IMR-90 (cell line): ENCODE results near the gene PCDHA8. TPM values are rescaled to one million over a fixed set of nuclear protein-coding genes. Genes with fewer than 3 reads are reported as not detected.
"Not testable (repeated sequence)": the region's sequence is repeated elsewhere in the genome, so short reads cannot be mapped to it uniquely, and the experiment has no call there.

Experiments
- ATAC-seq: fragments of 200-7000 bp; cut with Tn5 transposase; 2 replicates; pipeline ENCODE4 v1.9.1; 2020; ENCODE audit warnings: low read depth, mild to moderate bottlenecking, moderate library complexity
- BruUV-seq: library from RNA; stranded (reverse); fragments of 400-500 nt; replicated peaks from 2 replicates; lab custom pipeline; 2021; lab: Mats Ljungman, UMichigan
- CTCF ChIA-PET: fragments of 300-600 bp; formaldehyde crosslinking; extraction: SDS; loops from one replicate; lab custom pipeline; 2021; ENCODE audit warnings: antibody characterized with exemption; lab: Yijun Ruan, JAX
- POLR2A ChIA-PET: fragments of 300-600 bp; sonication (Branson Sonifier 250); formaldehyde crosslinking; loops from one replicate; lab custom pipeline; 2022; ENCODE audit warnings: antibody characterized with exemption; ENCODE audit not compliant: unreplicated experiment; lab: Charles Lee
- DNase-seq: peaks from one replicate; pipeline ENCODE4 v3.0.0; 2013
- H2AFZ ChIP-seq: replicated peaks from 2 replicates; pipeline ENCODE3; 2013; ENCODE audit warnings: low read length, mild to moderate bottlenecking; ENCODE audit not compliant: poor library complexity
- H2AK5ac ChIP-seq: 2 replicates; pipeline ENCODE4 v1.6.1; 2013; ENCODE audit warnings: low read depth, low read length, inconsistent platforms
- H2AK9ac ChIP-seq: replicated peaks from 2 replicates; pipeline ENCODE3; 2013; ENCODE audit warnings: mild to moderate bottlenecking, low read depth, low read length, moderate library complexity; ENCODE audit not compliant: poor library complexity
- H2BK120ac ChIP-seq: 2 replicates; pipeline ENCODE4 v1.6.1; 2013; ENCODE audit warnings: low read depth, low read length, inconsistent platforms
- H2BK15ac ChIP-seq: 3 replicates; pipeline ENCODE4 v1.6.1; 2013; ENCODE audit warnings: low read depth, low read length, inconsistent platforms
- H2BK20ac ChIP-seq: 2 replicates; pipeline ENCODE4 v1.6.1; 2013; ENCODE audit warnings: low read depth, mild to moderate bottlenecking, inconsistent platforms, low read length, moderate library complexity
- H2BK5ac ChIP-seq: 2 replicates; pipeline ENCODE4 v1.6.1; 2013; ENCODE audit warnings: mild to moderate bottlenecking, low read depth, low read length, inconsistent platforms; ENCODE audit not compliant: poor library complexity, severe bottlenecking
- H3K14ac ChIP-seq: replicated peaks from 2 replicates; pipeline ENCODE4 v1.6.1; 2013; ENCODE audit warnings: low read depth, low read length, inconsistent platforms
- H3K18ac ChIP-seq: 2 replicates; pipeline ENCODE4 v1.6.1; 2013; ENCODE audit warnings: low read depth, low read length, control low read depth
- H3K23ac ChIP-seq: 2 replicates; pipeline ENCODE4 v1.6.1; 2013; ENCODE audit warnings: low read depth, low read length, inconsistent platforms
- H3K27ac ChIP-seq: 2 replicates; pipeline ENCODE4 v1.5.1; 2013; ENCODE audit warnings: mild to moderate bottlenecking, control low read depth, low read length; ENCODE audit not compliant: insufficient read depth
- H3K27me3 ChIP-seq: 2 replicates; pipeline ENCODE4 v1.6.1; 2013; ENCODE audit warnings: low read length; ENCODE audit not compliant: control insufficient read depth, insufficient read depth
- H3K36me3 ChIP-seq: 2 replicates; pipeline ENCODE4 v1.6.1; 2013; ENCODE audit warnings: low read length, mixed read lengths; ENCODE audit not compliant: control insufficient read depth, insufficient read depth
- H3K4ac ChIP-seq: 2 replicates; pipeline ENCODE4 v1.6.1; 2013; ENCODE audit warnings: low read depth, low read length, inconsistent platforms
- H3K4me1 ChIP-seq: 2 replicates; pipeline ENCODE4 v1.6.1; 2013; ENCODE audit warnings: low read length, mixed read lengths; ENCODE audit not compliant: control insufficient read depth, insufficient read depth
- H3K4me2 ChIP-seq: 2 replicates; pipeline ENCODE4 v1.6.1; 2013; ENCODE audit warnings: low read depth, mild to moderate bottlenecking, control low read depth, low read length, moderate library complexity
- H3K4me3 ChIP-seq: 2 replicates; pipeline ENCODE4 v1.5.1; 2013; ENCODE audit warnings: low read depth, mild to moderate bottlenecking, control low read depth, low read length, moderate library complexity; ENCODE audit not compliant: insufficient read depth
- H3K56ac ChIP-seq: 2 replicates; pipeline ENCODE4 v1.6.1; 2013; ENCODE audit warnings: low read length, inconsistent platforms; ENCODE audit not compliant: insufficient read depth; ENCODE audit errors: extremely low read depth
- H3K79me1 ChIP-seq, 2 experiments: 2 replicates each; pipeline ENCODE4 v1.6.1; 2013; ENCODE audit warnings: low read length in 2 of 2, inconsistent platforms in 1 of 2, low read depth in 1 of 2
- H3K9ac ChIP-seq: 2 replicates; pipeline ENCODE4 v1.6.1; 2013; ENCODE audit warnings: low read depth, low read length, control low read depth
- H3K9me1 ChIP-seq: 2 replicates; pipeline ENCODE4 v1.6.1; 2013; ENCODE audit warnings: low read length, inconsistent platforms; ENCODE audit not compliant: insufficient read depth
- H3K9me3 ChIP-seq: 2 replicates; pipeline ENCODE4 v1.6.1; 2013; ENCODE audit warnings: low read length; ENCODE audit not compliant: control insufficient read depth, insufficient read depth
- H4K20me1 ChIP-seq: 2 replicates; pipeline ENCODE4 v1.6.1; 2013; ENCODE audit warnings: low read length, inconsistent platforms; ENCODE audit not compliant: insufficient read depth
- H4K5ac ChIP-seq: 2 replicates; pipeline ENCODE4 v1.6.1; 2013; ENCODE audit warnings: mild to moderate bottlenecking, low read depth, low read length, control low read depth
- H4K8ac ChIP-seq, 2 experiments: 2 replicates each; pipeline ENCODE4 v1.6.1; 2013; ENCODE audit warnings: low read depth in 2 of 2, low read length in 2 of 2, control low read depth in 1 of 2, inconsistent platforms in 1 of 2
- H4K91ac ChIP-seq: 2 replicates; pipeline ENCODE4 v1.6.1; 2013; ENCODE audit warnings: low read depth, low read length, inconsistent platforms; ENCODE audit not compliant: insufficient read depth
- WGBS, 2 experiments: methylation state at CpG; one replicate each; pipeline versions ENCODE4 v1.1.5 to v1.1.7; 2013; ENCODE audit warnings: missing lambda C conversion rate in 2 of 2; ENCODE audit not compliant: insufficient read length in 1 of 2; ENCODE audit errors: extremely low coverage in 2 of 2; 5-methylcytosine and 5-hydroxymethylcytosine counted together
- dilution Hi-C: fragments of 300-500 bp; cut with HindIII; formaldehyde crosslinking; loops from one replicate; pipeline ENCODE4 v1.14.3; 2018; ENCODE audit warnings: low sequenced_read_pairs; ENCODE audit not compliant: unreplicated experiment
- in situ Hi-C: fragments of 300-500 bp; cut with MboI; formaldehyde crosslinking; loops from 3 replicates; pipeline ENCODE4 v1.14.3; 2019; ENCODE audit warnings: low sequenced_read_pairs, inconsistent platforms, mixed read lengths
- intact Hi-C: fragments of 100-400 bp; cut with micrococcal nuclease; formaldehyde crosslinking; loops from 2 replicates; pipeline ENCODE4 v1.10.0; 2022
- polyA plus RNA-seq, 3 experiments: library from polyadenylated mRNA; depleted of rRNA; stranded (reverse); fragments of >200 nt; gene quantifications; 2 replicates each; pipeline ENCODE4 v1.2.3, GENCODE V29; 2012; ENCODE audit warnings: low replicate concordance in 1 of 3
- total RNA-seq: library from RNA; depleted of rRNA; stranded (reverse); fragments of >200 nt; gene quantifications from 2 replicates; pipeline ENCODE4 v1.2.3, GENCODE V29; 2012

The PCDHA8 gene
- total and polyA plus RNA-seq, 2 of the 4 experiments (the other 2 are of a cell fraction) = under 0.01 to 0.02 TPM

DNA sequence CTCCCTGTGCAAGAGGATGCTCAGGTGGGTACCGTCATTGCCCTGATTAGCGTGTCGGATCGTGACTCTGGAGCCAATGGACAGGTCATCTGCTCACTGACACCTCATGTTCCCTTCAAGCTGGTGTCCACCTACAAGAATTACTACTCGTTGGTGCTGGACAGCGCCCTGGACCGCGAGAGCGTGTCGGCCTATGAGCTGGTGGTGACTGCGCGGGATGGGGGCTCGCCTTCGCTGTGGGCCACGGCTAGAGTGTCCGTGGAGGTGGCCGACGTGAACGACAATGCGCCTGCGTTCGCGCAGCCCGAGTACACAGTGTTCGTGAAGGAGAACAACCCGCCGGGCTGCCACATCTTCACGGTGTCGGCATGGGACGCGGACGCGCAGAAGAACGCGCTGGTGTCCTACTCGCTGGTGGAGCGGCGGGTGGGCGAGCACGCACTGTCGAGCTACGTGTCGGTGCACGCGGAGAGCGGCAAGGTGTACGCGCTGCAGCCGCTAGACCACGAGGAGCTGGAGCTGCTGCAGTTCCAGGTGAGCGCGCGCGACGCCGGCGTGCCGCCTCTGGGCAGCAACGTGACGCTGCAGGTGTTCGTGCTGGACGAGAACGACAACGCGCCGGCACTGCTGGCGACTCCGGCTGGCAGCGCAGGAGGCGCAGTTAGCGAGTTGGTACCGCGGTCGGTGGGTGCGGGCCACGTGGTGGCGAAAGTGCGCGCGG lies 35.7 kb downstream of the PCDHA8 start:
- H3K27me3 ChIP-seq, H3K9ac ChIP-seq, ATAC-seq, H2BK5ac ChIP-seq, H3K4me2 ChIP-seq, H4K91ac ChIP-seq, H3K4me1 ChIP-seq, H3K36me3 ChIP-seq, H2BK20ac ChIP-seq, H3K18ac ChIP-seq, BruUV-seq, H2AFZ ChIP-seq, H3K79me1 ChIP-seq, H2AK9ac ChIP-seq, H3K4me3 ChIP-seq, H2AK5ac ChIP-seq, H4K5ac ChIP-seq, H4K8ac ChIP-seq, H3K4ac ChIP-seq, DNase-seq, H3K9me1 ChIP-seq, H4K20me1 ChIP-seq, H2BK15ac ChIP-seq, dilution Hi-C loops, H3K56ac ChIP-seq, in situ Hi-C loops, H2BK120ac ChIP-seq, CTCF ChIA-PET, intact Hi-C loops, H3K14ac ChIP-seq, H3K27ac ChIP-seq, H3K23ac ChIP-seq, POLR2A ChIA-PET: not testable (repeated sequence)
- H3K9me3 ChIP-seq = peaks cover 15% of the 10 kb centered on the region
- WGBS, 2 experiments = 39% methylated on average over 59 of the region's 80 CpGs; no CpG with 5 or more reads in 1 of the 2 experiments
